HepG2 (cell line): ENCODE data around the gene SPRY1. TPM values are rescaled to one million over a fixed set of nuclear protein-coding genes. Genes with fewer than 3 reads are reported as not detected.

Experiments
- ATAC-seq: fragments of 200-7000 bp; cut with Tn5 transposase; 3 replicates; pipeline ENCODE4 v1.9.1; 2020; ENCODE audit warnings: mild to moderate bottlenecking, moderate library complexity
- BruUV-seq: library from RNA; stranded (reverse); fragments of 400-500 nt; replicated peaks from 2 replicates; lab custom pipeline; 2021; lab: Mats Ljungman, UMichigan
- CTCF ChIA-PET: fragments of 300-600 bp; formaldehyde crosslinking; extraction: SDS; loops from one replicate; lab custom pipeline; 2021; ENCODE audit warnings: low total read pairs, inconsistent platforms, low intra/inter-chr PET ratio; lab: Yijun Ruan, JAX
- POLR2A ChIA-PET: fragments of 350-600 bp; sonication (Branson Sonifier 250); formaldehyde crosslinking; loops from one replicate; lab custom pipeline; 2020; ENCODE audit warnings: antibody characterized with exemption, inconsistent platforms; lab: Yijun Ruan, JAX
- DNase-seq: peaks from one replicate; pipeline ENCODE4 v3.0.0-alpha.2; 2015; ENCODE audit warnings: low spot score
- FAIRE-seq: peaks from 3 replicates; lab custom pipeline; 2011; peaks lifted over from hg19 to GRCh38; lab: Jason Lieb, UNC
- H2AFZ ChIP-seq: one replicate; pipeline ENCODE4 v1.6.1; 2011; ENCODE audit warnings: low read length, inconsistent platforms
- H3K27ac ChIP-seq: fragments of 300-600 bp; 3 replicates; pipeline ENCODE4 v1.8.0; 2011; ENCODE audit warnings: mixed run types, mild to moderate bottlenecking, mixed read lengths, low read length, inconsistent platforms; ENCODE audit not compliant: insufficient read depth; ENCODE audit errors: extremely low read length
- H3K27me3 ChIP-seq, 2 experiments: fragments of 200-600 bp in 1 of 2; 2 replicates in 1 of 2; 3 replicates in 1 of 2; pipeline versions ENCODE4 v1.6.0 to v1.8.0; 2011; ENCODE audit warnings: low read length in 2 of 2, mild to moderate bottlenecking in 2 of 2, moderate library complexity in 2 of 2, inconsistent platforms in 1 of 2; ENCODE audit not compliant: insufficient read depth in 2 of 2, control insufficient read depth in 1 of 2
- H3K36me3 ChIP-seq, 2 experiments: fragments of 200-600 bp in 1 of 2; replicated peaks in 1 of 2; 2 replicates in 1 of 2; 3 replicates in 1 of 2; pipeline versions ENCODE4 v1.5.1 to v1.8.0; 2011; ENCODE audit warnings: low read length in 2 of 2, inconsistent platforms in 1 of 2; ENCODE audit not compliant: insufficient read depth in 2 of 2, control insufficient read depth in 1 of 2
- H3K4me1 ChIP-seq: 2 replicates; pipeline ENCODE4 v1.5.1; 2012; ENCODE audit warnings: low read length, inconsistent platforms; ENCODE audit not compliant: insufficient read depth
- H3K4me2 ChIP-seq: 2 replicates; pipeline ENCODE4 v1.6.0; 2011; ENCODE audit warnings: low read depth, low read length, inconsistent platforms
- H3K4me3 ChIP-seq, 3 experiments: fragments of 200-600 bp in 1 of 3; sonication (generic), shearing (Covaris generic) in 1 of 3; replicated peaks in 1 of 3; 2 replicates each; pipeline ENCODE4 v1.5.1; 2011 to 2016; ENCODE audit warnings: low read length in 3 of 3, inconsistent platforms in 2 of 3, low read depth in 2 of 3, mild to moderate bottlenecking in 2 of 3, control low read depth in 1 of 3, mixed read lengths in 1 of 3; ENCODE audit not compliant: insufficient read depth in 1 of 3
- H3K79me2 ChIP-seq: one replicate; pipeline ENCODE4 v1.6.1; 2011; ENCODE audit warnings: low read length, inconsistent platforms; ENCODE audit not compliant: insufficient read depth
- H3K9ac ChIP-seq: 2 replicates; pipeline ENCODE4 v1.6.0; 2011; ENCODE audit warnings: mild to moderate bottlenecking, low read depth, low read length, inconsistent platforms; ENCODE audit not compliant: insufficient read depth
- H3K9me3 ChIP-seq: 2 replicates; pipeline ENCODE4 v1.5.1; 2012; ENCODE audit warnings: mild to moderate bottlenecking, low read length
- H4K20me1 ChIP-seq: 2 replicates; pipeline ENCODE4 v1.6.0; 2011; ENCODE audit warnings: inconsistent platforms, mild to moderate bottlenecking, low read length, moderate library complexity; ENCODE audit not compliant: insufficient read depth
- CAMTA2 ChIP-seq: sonication (generic); formaldehyde crosslinking; IDR thresholded peaks from 2 replicates; pipeline ENCODE4 v1.4.0; 2020; ENCODE audit warnings: mild to moderate bottlenecking, missing genetic modification reagents, borderline replicate concordance
- MAZ ChIP-seq, 2 experiments: sonication (generic) in 1 of 2; formaldehyde crosslinking in 1 of 2; IDR thresholded peaks; 2 replicates each; pipeline versions ENCODE4 v1.5.0 to v1.6.1; 2012 to 2020; ENCODE audit warnings: low read depth in 2 of 2, mild to moderate bottlenecking in 2 of 2, borderline replicate concordance in 1 of 2, improper control_type of control experiment in 1 of 2, low read length in 1 of 2, missing genetic modification reagents in 1 of 2, moderate library complexity in 1 of 2
- SALL2 ChIP-seq: sonication (generic); formaldehyde crosslinking; IDR thresholded peaks from 2 replicates; pipeline ENCODE4 v1.8.1; 2023; ENCODE audit warnings: mild to moderate bottlenecking, missing genetic modification reagents, inconsistent platforms
- SAP130 ChIP-seq: IDR thresholded peaks from 2 replicates; pipeline ENCODE4 v1.6.1; 2016; ENCODE audit warnings: low read depth
- SP1 ChIP-seq, 2 experiments: fragments of 450-650 bp in 1 of 2; sonication (generic) in 1 of 2; formaldehyde crosslinking in 1 of 2; IDR thresholded peaks; 2 replicates each; pipeline versions ENCODE4 v1.4.0 to v1.6.1; 2016 to 2020; ENCODE audit warnings: missing genetic modification reagents in 1 of 2
- ZFP82 ChIP-seq: sonication (generic); formaldehyde crosslinking; IDR thresholded peaks from 2 replicates; pipeline ENCODE4 v1.5.1; 2020; ENCODE audit warnings: mild to moderate bottlenecking, missing genetic modification reagents, borderline replicate concordance
- ZNF570 ChIP-seq: sonication (generic); formaldehyde crosslinking; IDR thresholded peaks from 2 replicates; pipeline ENCODE4 v1.4.0; 2020; ENCODE audit warnings: mild to moderate bottlenecking, missing genetic modification reagents, borderline replicate concordance
- ZNF879 ChIP-seq: sonication (generic); formaldehyde crosslinking; IDR thresholded peaks from 2 replicates; pipeline ENCODE4 v1.8.1; 2023; ENCODE audit warnings: missing genetic modification reagents
- WGBS: methylation state at CpG from one replicate; pipeline ENCODE4 v1.1.6; 2017; ENCODE audit warnings: low lambda C conversion rate; 5-methylcytosine and 5-hydroxymethylcytosine counted together
- in situ Hi-C: cut with HindIII; loops from 2 replicates; pipeline ENCODE4 v1.10.0; 2017; ENCODE audit warnings: low pct_unique_long_range_greater_than_20kb; ENCODE audit not compliant: extremely low pct_ligation_motif_present
- intact Hi-C: fragments of 100-400 bp; cut with micrococcal nuclease; formaldehyde crosslinking; loops from one replicate; pipeline ENCODE4 v1.10.0; 2022; ENCODE audit not compliant: unreplicated experiment
- polyA plus RNA-seq, 8 experiments: library from polyadenylated mRNA; depleted of rRNA in 3 of 8; stranded (reverse) in 7 of 8; unstranded in 1 of 8; fragments of >200 nt; fragmentation: Illumina TruSeq in 4 of 8; extraction: Trizol in 4 of 8; gene quantifications; 2 replicates each; pipeline versions ENCODE4 v1.2.1 to v1.2.3, GENCODE V29; 2011 to 2016; ENCODE audit warnings: low read depth in 4 of 8, missing spikeins in 1 of 8, mixed read lengths in 1 of 8; ENCODE audit not compliant: insufficient read depth in 1 of 8
- total RNA-seq, 5 experiments: library from RNA; depleted of rRNA; stranded (reverse); fragments of >200 nt; fragmentation: Illumina TruSeq; extraction: Trizol; gene quantifications; 2 replicates each; pipeline ENCODE4 v1.2.3, GENCODE V29; 2016; ENCODE audit warnings: low read depth in 1 of 5
- TF ChIP-seq, protein P1 (sequence below): sonication (generic); formaldehyde crosslinking; IDR thresholded peaks from 2 replicates; pipeline ENCODE4 v1.5.1; 2020; ENCODE audit warnings: mild to moderate bottlenecking, missing genetic modification reagents, borderline replicate concordance
- TF ChIP-seq, protein P2 (sequence below): sonication (generic); formaldehyde crosslinking; IDR thresholded peaks from 2 replicates; pipeline ENCODE4 v1.4.0; 2020; ENCODE audit warnings: mild to moderate bottlenecking, missing genetic modification reagents
- TF ChIP-seq, protein P3 (sequence below): sonication (generic); formaldehyde crosslinking; IDR thresholded peaks from 2 replicates; pipeline ENCODE4 v1.8.1; 2023; ENCODE audit warnings: mild to moderate bottlenecking, inconsistent platforms, moderate library complexity, missing genetic modification reagents, borderline replicate concordance

Gene SPRY1
- total and polyA plus RNA-seq, 2 of the 13 experiments (the other 11 are each of a cell fraction or from before 2014, with no cell fraction given), result 24.7 to 33.4 TPM

DNA sequence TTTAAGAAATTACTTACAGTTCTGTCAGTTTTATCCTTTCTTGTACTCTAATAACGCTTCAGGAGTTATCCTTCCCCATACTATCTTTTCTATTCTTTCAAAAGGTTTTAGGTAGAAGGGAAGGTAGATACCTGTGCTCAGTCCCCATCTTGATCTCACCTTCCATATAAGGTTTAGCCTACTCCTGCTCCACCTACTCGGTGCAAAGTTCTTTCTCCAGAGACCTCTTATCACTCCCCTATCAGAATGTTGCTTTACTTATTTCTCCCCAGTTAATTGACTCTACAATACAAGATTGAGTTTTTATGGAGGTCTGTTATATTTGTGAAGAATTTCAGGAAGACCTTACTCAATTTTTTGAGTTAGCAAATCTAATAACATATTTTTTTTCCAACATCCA lies 33.9 kb downstream of the SPRY1 start:
- H3K27ac ChIP-seq, result no peak overlapping the region
- H3K4me3 ChIP-seq, result no peak overlapping the region
- intact Hi-C loops, result no loop called here
- no peaks in the 10 kb centered on the region for H3K36me3 ChIP-seq
- 51% methylated on average over 2 of the region's 2 CpGs for WGBS
- no peak overlapping the region for H3K9ac ChIP-seq
- H2AFZ ChIP-seq, result no peak overlapping the region
- FAIRE-seq (no peak), DNase-seq (no peak), ATAC-seq (no peak)
- no peak overlapping the region for H3K4me2 ChIP-seq
- ChIA-PET CTCF (no interaction called here), POLR2A (no interaction called here)
- TF ChIP-seq, protein P1, sequence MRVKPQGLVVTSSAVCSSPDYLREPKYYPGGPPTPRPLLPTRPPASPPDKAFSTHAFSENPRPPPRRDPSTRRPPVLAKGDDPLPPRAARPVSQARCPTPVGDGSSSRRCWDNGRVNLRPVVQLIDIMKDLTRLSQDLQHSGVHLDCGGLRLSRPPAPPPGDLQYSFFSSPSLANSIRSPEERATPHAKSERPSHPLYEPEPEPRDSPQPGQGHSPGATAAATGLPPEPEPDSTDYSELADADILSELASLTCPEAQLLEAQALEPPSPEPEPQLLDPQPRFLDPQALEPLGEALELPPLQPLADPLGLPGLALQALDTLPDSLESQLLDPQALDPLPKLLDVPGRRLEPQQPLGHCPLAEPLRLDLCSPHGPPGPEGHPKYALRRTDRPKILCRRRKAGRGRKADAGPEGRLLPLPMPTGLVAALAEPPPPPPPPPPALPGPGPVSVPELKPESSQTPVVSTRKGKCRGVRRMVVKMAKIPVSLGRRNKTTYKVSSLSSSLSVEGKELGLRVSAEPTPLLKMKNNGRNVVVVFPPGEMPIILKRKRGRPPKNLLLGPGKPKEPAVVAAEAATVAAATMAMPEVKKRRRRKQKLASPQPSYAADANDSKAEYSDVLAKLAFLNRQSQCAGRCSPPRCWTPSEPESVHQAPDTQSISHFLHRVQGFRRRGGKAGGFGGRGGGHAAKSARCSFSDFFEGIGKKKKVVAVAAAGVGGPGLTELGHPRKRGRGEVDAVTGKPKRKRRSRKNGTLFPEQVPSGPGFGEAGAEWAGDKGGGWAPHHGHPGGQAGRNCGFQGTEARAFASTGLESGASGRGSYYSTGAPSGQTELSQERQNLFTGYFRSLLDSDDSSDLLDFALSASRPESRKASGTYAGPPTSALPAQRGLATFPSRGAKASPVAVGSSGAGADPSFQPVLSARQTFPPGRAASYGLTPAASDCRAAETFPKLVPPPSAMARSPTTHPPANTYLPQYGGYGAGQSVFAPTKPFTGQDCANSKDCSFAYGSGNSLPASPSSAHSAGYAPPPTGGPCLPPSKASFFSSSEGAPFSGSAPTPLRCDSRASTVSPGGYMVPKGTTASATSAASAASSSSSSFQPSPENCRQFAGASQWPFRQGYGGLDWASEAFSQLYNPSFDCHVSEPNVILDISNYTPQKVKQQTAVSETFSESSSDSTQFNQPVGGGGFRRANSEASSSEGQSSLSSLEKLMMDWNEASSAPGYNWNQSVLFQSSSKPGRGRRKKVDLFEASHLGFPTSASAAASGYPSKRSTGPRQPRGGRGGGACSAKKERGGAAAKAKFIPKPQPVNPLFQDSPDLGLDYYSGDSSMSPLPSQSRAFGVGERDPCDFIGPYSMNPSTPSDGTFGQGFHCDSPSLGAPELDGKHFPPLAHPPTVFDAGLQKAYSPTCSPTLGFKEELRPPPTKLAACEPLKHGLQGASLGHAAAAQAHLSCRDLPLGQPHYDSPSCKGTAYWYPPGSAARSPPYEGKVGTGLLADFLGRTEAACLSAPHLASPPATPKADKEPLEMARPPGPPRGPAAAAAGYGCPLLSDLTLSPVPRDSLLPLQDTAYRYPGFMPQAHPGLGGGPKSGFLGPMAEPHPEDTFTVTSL (CRISPR knock-in tag), result no peak
- TF ChIP-seq SAP130 (CRISPR knock-in tag), result no peak
- no peak for TF ChIP-seq MAZ (IDR thresholded peaks at IDR 0.05; ENCODE audit: borderline replicate concordance, low read depth, low read length)
- TF ChIP-seq MAZ (CRISPR knock-in tag; IDR thresholded peaks at IDR 0.05; ENCODE audit: low read depth), result no peak
- TF ChIP-seq ZNF570 (CRISPR knock-in tag), result no peak
- TF ChIP-seq CAMTA2 (CRISPR knock-in tag), result no peak
- no peak for TF ChIP-seq SALL2 (CRISPR knock-in tag)
- TF ChIP-seq, protein P2, sequence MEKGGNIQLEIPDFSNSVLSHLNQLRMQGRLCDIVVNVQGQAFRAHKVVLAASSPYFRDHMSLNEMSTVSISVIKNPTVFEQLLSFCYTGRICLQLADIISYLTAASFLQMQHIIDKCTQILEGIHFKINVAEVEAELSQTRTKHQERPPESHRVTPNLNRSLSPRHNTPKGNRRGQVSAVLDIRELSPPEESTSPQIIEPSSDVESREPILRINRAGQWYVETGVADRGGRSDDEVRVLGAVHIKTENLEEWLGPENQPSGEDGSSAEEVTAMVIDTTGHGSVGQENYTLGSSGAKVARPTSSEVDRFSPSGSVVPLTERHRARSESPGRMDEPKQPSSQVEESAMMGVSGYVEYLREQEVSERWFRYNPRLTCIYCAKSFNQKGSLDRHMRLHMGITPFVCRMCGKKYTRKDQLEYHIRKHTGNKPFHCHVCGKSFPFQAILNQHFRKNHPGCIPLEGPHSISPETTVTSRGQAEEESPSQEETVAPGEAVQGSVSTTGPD (CRISPR knock-in tag), result no peak
- TF ChIP-seq SP1 (IDR thresholded peaks at IDR 0.05), result no peak
- TF ChIP-seq SP1 (CRISPR knock-in tag; IDR thresholded peaks at IDR 0.05), result no peak
- TF ChIP-seq, protein P3, sequence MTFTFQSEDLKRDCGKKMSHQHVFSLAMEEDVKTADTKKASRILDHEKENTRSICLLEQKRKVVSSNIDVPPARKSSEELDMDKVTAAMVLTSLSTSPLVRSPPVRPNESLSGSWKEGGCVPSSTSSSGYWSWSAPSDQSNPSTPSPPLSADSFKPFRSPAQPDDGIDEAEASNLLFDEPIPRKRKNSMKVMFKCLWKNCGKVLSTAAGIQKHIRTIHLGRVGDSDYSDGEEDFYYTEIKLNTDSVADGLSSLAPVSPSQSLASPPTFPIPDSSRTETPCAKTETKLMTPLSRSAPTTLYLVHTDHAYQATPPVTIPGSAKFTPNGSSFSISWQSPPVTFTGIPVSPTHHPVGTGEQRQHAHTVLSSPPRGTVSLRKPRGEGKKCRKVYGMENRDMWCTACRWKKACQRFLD (CRISPR knock-in tag), result no peak
- TF ChIP-seq ZFP82 (CRISPR knock-in tag), result no peak
- TF ChIP-seq ZNF879 (CRISPR knock-in tag), result no peak
- H4K20me1 ChIP-seq, result no peaks in the 10 kb centered on the region
- H3K27me3 ChIP-seq, result no peaks in the 10 kb centered on the region
- H3K4me1 ChIP-seq, result peaks cover 28% of the 10 kb centered on the region
- in situ Hi-C loops, result no loop called here
- no TSS peak for BruUV-seq
- H3K79me2 ChIP-seq, result no peaks in the 10 kb centered on the region
- peaks cover 6% of the 10 kb centered on the region; the same call in 1 of the 2 replicates for H3K9me3 ChIP-seq
